Astrocyte (in vitro differentiated cells and primary cell): ENCODE measurements around the gene HDX.

ENCODE experiments used
- EZH2 ChIP-seq: IDR thresholded peaks from 2 replicates; pipeline ENCODE4 v1.6.1; 2012; ENCODE audit warnings: mild to moderate bottlenecking, low read length, inconsistent platforms; ENCODE audit not compliant: insufficient read depth
- TF ChIP-seq, protein P1 (sequence below): IDR thresholded peaks from 2 replicates; pipeline ENCODE4 v1.5.1; 2011; ENCODE audit warnings: low read depth, mild to moderate bottlenecking, inconsistent platforms, low read length, moderate library complexity; ENCODE audit not compliant: insufficient read depth

DNA sequence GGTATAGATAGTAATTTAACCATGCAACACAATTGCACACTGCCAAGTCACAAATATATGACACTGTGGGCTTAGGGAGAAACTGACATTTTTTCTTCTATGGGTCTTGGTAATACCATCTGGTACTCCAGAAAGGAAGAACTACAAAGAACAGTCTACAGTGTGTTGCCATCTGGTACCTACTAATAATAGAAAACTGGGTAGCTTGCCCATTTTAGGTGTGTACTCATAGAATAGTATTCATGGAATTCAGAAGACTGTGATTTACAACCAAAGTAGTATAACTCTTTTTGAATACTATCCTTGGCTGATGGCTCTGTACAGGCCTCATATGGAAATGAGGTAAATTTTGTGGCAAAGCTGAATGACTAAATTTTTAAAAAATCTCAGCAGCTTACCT is 181.6 kb downstream of the HDX start:
- TF ChIP-seq, protein P1, sequence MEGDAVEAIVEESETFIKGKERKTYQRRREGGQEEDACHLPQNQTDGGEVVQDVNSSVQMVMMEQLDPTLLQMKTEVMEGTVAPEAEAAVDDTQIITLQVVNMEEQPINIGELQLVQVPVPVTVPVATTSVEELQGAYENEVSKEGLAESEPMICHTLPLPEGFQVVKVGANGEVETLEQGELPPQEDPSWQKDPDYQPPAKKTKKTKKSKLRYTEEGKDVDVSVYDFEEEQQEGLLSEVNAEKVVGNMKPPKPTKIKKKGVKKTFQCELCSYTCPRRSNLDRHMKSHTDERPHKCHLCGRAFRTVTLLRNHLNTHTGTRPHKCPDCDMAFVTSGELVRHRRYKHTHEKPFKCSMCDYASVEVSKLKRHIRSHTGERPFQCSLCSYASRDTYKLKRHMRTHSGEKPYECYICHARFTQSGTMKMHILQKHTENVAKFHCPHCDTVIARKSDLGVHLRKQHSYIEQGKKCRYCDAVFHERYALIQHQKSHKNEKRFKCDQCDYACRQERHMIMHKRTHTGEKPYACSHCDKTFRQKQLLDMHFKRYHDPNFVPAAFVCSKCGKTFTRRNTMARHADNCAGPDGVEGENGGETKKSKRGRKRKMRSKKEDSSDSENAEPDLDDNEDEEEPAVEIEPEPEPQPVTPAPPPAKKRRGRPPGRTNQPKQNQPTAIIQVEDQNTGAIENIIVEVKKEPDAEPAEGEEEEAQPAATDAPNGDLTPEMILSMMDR, result no peak
- no peak for TF ChIP-seq EZH2
